SHP77 treated with DMSO at 0.1 percent for 48 hours (cell line): Measurements from ENCODE around the gene IRF2BP1.

Experiments used
- DNase-seq: peaks from one replicate; lab custom pipeline; 2025; lab: John Stamatoyannopoulos, UW

The IRF2BP1 gene, protein sequence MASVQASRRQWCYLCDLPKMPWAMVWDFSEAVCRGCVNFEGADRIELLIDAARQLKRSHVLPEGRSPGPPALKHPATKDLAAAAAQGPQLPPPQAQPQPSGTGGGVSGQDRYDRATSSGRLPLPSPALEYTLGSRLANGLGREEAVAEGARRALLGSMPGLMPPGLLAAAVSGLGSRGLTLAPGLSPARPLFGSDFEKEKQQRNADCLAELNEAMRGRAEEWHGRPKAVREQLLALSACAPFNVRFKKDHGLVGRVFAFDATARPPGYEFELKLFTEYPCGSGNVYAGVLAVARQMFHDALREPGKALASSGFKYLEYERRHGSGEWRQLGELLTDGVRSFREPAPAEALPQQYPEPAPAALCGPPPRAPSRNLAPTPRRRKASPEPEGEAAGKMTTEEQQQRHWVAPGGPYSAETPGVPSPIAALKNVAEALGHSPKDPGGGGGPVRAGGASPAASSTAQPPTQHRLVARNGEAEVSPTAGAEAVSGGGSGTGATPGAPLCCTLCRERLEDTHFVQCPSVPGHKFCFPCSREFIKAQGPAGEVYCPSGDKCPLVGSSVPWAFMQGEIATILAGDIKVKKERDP

GRCh38 chr19:45885556-45886426 lies at the start of gene IRF2BP1:
IRF2BP1 (minus strand) TSS chr19:45886141; CDS start chr19:45885774, 367 bp downstream.
- peak; percentile 41 for DNase-seq

DNA sequence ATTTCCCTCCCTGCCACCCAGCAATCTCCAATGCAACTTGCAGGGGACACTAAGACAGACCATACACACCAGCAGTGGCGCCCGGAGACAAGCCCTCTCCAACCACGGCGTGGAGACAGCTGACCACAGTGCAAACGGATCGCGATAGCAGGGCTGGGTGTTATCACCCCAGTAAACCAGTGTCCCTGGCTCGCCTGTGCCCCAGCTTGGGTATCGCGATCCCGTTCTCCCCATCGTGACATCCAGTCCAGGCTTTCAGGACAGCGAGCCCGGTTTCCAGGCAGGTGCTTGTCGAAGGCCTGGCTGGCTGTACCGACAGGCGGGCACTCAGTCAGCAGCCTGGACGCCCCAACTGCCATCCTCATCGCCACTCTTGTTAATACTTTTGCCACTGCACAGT lies 49.3 kb upstream of the IRF2BP1 start:
- no peak for DNase-seq

DNA sequence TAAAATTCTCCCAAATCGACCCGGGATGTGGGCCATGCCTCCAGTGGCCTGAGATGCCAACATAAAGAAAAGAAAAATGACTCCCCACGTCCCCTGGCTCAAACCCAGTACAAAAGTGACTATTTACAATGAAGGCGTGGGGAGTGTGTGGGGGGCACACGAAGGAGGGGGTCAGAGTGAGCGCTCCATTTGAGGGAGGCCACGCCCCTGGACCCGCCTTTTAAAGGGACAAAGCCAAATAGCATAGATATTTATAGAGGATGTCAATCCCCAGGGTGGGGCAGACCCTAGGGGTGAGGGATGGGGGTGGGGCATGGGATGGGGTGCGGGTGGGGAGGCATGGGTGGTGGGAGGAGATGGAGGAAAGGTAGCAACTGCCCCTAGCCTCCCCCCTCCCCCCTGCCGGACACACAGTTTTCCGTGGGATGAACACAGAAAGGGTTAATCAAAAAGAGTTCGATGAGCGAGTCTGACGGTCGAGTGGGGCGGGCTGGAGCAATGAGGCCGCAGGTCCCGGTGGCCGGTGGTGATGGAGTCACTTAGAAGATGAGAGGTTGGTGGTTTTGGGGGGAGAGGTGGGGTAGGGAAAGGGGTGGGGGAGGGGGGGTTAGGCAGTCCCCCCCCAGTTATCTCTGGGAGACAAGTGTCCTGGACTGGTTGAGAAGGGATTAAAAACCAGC lies 48.8 kb upstream of the IRF2BP1 start:
- no peak for DNase-seq

DNA sequence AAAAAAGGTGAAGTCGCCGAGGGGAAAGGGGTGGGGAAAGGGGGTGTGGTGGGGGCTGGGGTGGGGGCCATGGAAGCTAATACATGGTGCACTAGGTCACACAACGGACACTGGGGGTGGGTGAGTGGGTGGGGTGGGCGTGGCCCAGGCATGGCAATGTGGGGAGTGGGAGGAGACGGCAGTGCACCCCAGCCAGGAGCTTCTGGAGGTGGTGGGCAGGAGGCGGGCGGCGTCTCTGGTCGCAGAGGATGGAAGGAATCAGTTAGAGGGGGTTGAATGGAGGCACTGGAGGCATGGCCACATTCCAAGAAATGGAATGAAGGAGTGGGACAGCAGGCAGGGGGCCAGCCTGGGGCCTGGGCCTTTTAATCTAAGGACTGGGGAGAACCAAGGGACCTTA lies 47.8 kb upstream of the IRF2BP1 start:
- no peak for DNase-seq

- no peak for DNase-seq
Observed at GRCh38 chr19:45931055-45931454, 45.1 kb upstream of the IRF2BP1 start.

GRCh38 chr19:45929247-45929646 lies 43.3 kb upstream of the IRF2BP1 start:
- no peak for DNase-seq

- DNase-seq = peak; percentile 93
Observed at GRCh38 chr19:45927565-45928261, 41.8 kb upstream of the IRF2BP1 start.

- DNase-seq = no peak
Observed at GRCh38 chr19:45924891-45925447, 39.0 kb upstream of the IRF2BP1 start.

DNA sequence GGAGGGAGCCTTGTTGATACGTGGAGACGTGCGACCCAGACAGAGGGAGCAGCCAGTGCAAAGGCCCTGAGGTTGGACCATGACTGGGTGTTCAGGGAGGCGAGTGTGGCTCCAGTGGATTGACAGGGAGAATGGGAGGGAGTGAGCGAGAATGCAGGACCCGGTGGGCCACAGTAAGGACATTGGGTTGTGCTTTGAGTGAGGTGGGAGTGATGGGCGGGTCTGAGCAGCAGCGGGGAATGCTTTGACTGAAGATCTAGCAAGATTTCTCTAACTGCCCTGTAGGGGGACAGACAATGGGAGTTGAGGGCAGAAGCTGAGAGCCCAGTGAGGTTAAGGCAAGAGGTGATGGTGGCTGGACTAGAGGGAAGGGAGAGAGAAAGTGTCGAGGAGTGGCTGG lies 36.3 kb upstream of the IRF2BP1 start:
- DNase-seq = no peak

DNA sequence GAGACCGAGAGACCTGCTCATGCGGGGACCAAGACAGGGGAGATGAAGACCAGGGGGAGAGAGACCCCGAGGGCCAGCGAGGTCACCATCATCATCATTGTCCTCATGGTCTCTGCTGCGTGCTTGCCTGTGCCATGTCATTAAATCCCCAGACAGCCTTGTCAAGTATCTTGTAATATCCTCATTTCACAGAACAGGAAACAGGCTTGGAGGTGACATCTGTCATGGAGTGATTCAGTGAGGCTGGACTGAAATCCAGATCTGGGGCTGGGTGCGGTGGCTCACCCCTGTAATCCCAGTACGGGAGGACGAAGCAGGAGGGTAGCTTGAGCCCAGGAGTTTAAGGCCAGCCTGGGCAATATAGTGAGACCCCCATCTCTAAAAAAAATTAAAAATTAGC lies 34.5 kb upstream of the IRF2BP1 start:
- DNase-seq = no peak

DNA sequence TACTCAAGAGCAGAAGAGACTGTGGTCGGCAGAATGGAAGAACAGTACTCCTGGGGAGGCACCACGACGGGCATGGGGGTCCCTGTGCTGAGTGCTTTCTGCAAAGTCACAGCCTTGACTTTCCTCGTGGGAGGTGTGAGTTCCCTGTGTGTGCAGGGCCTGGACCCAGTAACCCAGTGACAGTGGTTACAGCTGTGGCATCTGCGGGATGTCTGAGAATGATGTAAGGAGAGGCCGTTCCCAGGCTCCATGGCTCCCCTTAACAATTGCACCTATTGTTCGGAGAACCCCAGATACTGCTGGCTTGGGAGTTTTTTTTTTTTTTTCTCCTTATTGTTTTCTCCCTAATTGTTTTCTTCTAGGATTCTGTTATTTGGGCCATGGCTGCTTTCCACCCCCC lies 33.7 kb upstream of the IRF2BP1 start:
- DNase-seq = no peak

GRCh38 chr19:45918721-45919120 lies 32.8 kb upstream of the IRF2BP1 start:
- no peak for DNase-seq

- no peak for DNase-seq
Observed at GRCh38 chr19:45917421-45918091, 31.6 kb upstream of the IRF2BP1 start.

DNA sequence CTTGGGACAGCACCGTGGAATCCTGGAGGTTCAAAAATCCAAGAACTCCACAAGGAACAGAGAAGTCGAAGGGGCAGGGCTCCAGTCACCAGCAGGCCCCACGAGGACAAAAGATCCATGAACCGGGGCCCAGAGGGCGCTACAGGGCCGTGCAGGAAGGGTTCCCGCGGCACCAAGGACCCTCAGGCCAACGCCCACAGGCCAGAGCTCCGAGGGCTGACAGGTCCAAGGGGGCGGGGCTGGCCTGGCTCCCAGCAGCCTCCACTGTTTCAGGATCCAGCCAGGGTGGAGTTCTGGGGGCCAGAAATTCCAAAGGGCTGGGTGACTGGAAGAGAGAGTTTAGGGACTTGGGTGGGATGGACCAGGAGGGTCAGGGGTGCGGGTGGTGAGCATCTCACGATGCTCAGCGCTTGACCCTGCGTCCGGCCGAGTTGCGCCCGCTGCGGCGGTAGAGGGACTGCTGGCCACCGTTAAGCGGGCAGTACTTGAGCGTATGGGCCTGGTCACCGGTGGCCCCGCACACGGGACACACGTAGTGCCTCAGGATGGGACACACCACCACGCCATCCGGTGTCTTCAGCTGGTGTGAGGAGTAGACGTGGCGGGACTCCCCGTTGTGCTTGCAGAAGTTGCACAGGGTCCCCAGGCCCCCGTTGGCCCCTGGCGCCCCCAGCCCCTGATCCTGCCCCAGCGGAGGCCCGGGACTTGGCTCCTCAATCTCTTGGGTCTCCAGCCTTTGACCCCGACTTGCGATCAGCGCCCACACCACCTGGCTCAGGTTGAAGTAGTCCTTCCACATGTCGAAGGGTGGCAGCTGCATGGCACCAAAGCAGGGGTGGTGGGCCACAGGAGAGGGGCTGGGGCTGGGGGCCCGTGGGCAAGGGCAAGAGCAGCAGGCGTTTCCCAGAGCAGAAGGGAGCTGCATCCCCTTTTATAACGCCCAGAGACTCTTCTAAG lies 28.2 kb upstream of the IRF2BP1 start, which contains the start of gene NANOS2:
TSS of gene NANOS2 (minus strand) at position 905 of the 957 bp plus-strand sequence. CDS start at position 820, 85 bp downstream.
- DNase-seq = no peak

DNA sequence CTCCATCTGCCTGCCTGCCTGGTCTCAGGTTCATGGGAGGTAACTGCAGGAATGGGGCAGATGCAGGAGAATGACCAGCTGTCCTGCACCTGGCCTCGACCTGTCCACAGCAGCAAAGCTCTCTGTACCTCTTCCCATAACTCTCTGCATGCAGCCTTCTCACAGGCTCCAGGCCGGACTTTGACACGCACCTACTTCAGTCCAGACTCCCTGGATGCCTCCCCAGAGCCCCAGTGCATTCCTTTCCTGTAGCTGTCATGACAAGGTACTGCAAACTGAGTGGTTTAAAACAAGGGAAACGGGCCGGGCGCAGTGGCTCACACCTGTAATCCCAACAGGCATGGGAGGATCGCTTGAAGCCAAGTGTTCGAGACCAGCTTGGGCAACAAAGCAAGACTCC lies 25.4 kb upstream of the IRF2BP1 start:
- DNase-seq = no peak

GRCh38 chr19:45908956-45909355 lies 23.0 kb upstream of the IRF2BP1 start:
- no peak for DNase-seq

GRCh38 chr19:45906221-45906620 lies 20.3 kb upstream of the IRF2BP1 start:
- DNase-seq = no peak

DNA sequence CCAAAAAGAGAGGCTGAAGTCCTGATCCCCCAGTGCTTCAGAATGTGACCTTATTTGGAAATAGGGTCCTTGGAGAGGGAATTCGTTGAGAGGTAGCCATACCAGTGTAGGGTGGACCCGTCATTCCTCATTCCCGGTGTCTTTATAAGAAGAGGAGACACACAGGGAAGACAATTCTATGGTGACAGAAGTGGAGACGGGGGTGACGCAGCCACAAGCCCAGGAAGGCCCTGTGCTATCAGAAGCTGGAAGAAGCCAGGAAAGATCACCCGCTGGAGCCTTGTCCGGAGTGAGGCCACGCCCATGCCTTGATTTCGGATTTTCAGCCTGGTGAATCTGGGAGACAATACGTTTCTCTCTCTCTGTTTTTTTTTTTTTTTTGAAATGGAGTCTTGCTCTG lies 19.1 kb upstream of the IRF2BP1 start:
- DNase-seq = no peak
